DND-41 (cell line): ENCODE results near the gene TBC1D2B.
"Not testable (repeated sequence)": the region's sequence is repeated elsewhere in the genome, so short reads cannot be mapped to it uniquely, and the experiment has no call there.

ENCODE experiments used
- ATAC-seq: fragments of 200-7000 bp; cut with Tn5 transposase; 3 replicates; pipeline ENCODE4 v1.9.1; 2021; ENCODE audit warnings: low read depth; ENCODE audit not compliant: insufficient read depth
- DNase-seq: peaks from one replicate; pipeline ENCODE4 v3.0.0-alpha.2; 2020
- H2AFZ ChIP-seq: 2 replicates; pipeline ENCODE4 v1.6.0; 2012; ENCODE audit warnings: low read depth, low read length
- H3K27ac ChIP-seq: 2 replicates; pipeline ENCODE4 v1.5.1; 2012; ENCODE audit warnings: low read length, inconsistent platforms
- H3K27me3 ChIP-seq: fragments of 200-600 bp; sonication (generic); 2 replicates; pipeline ENCODE4 v1.6.0; 2012; ENCODE audit warnings: low read length, mild to moderate bottlenecking, inconsistent platforms; ENCODE audit not compliant: insufficient read depth, poor library complexity
- H3K36me3 ChIP-seq: 2 replicates; pipeline ENCODE4 v1.5.1; 2012; ENCODE audit warnings: low read length, inconsistent platforms; ENCODE audit not compliant: insufficient read depth
- H3K4me1 ChIP-seq: 2 replicates; pipeline ENCODE4 v1.5.1; 2012; ENCODE audit warnings: mild to moderate bottlenecking, low read length; ENCODE audit not compliant: insufficient read depth
- H3K4me2 ChIP-seq: 2 replicates; pipeline ENCODE4 v1.6.0; 2012; ENCODE audit warnings: mild to moderate bottlenecking, moderate library complexity, low read length, inconsistent platforms; ENCODE audit not compliant: insufficient read depth
- H3K4me3 ChIP-seq, 2 experiments: fragments of 200-600 bp in 1 of 2; shearing (Covaris generic) in 1 of 2; 2 replicates each; pipeline ENCODE4 v1.5.1; 2012 to 2016; ENCODE audit warnings: inconsistent platforms in 2 of 2, low read length in 2 of 2, mild to moderate bottlenecking in 2 of 2, low read depth in 1 of 2, moderate library complexity in 1 of 2
- H3K79me2 ChIP-seq: 2 replicates; pipeline ENCODE4 v1.6.0; 2012; ENCODE audit warnings: low read length, inconsistent platforms; ENCODE audit not compliant: insufficient read depth
- H3K9ac ChIP-seq: 2 replicates; pipeline ENCODE4 v1.6.0; 2012; ENCODE audit warnings: low read depth, mild to moderate bottlenecking, inconsistent platforms, low read length, moderate library complexity
- H3K9me3 ChIP-seq: 2 replicates; pipeline ENCODE4 v1.5.1; 2012; ENCODE audit warnings: low read length, moderate library complexity, mild to moderate bottlenecking, inconsistent platforms; ENCODE audit not compliant: insufficient read depth, severe bottlenecking
- H4K20me1 ChIP-seq: 2 replicates; pipeline ENCODE4 v1.6.0; 2012; ENCODE audit warnings: low read length; ENCODE audit not compliant: insufficient read depth
- EZH2 ChIP-seq: IDR thresholded peaks from 3 replicates; pipeline ENCODE4 v1.6.1; 2012; ENCODE audit warnings: borderline replicate concordance, low read depth, mild to moderate bottlenecking, moderate library complexity, low read length, inconsistent platforms; ENCODE audit not compliant: severe bottlenecking
- TF ChIP-seq, protein P1 (sequence below): IDR thresholded peaks from 2 replicates; pipeline ENCODE4 v1.5.1; 2012; ENCODE audit warnings: borderline replicate concordance, low read length, moderate library complexity, mild to moderate bottlenecking; ENCODE audit not compliant: poor library complexity, severe bottlenecking; ENCODE audit errors: extremely low read depth

Gene TBC1D2B

DNA sequence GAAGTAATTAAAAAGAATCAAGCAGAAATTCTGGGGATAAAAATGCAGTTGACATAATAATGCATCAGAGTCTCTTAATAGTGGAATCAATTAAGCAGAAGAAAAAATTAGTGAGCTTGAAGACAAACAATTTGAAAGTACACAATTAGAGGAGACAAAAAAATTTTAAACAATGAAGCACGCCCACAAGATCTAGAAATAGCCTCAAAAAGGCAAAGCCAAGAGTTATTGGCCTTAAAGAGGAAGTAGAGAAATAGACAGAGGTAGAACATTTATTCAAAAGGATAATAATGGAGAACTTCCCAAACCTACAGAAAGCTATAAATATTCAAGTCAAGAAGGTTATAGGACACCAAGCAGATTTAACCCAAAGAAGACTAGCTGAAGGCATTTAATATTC is 113.3 kb downstream of the TBC1D2B start:
- no peak overlapping the region for H3K27ac ChIP-seq
- H3K27me3 ChIP-seq: peaks cover 4% of the 10 kb centered on the region
- TF ChIP-seq EZH2: no peak
- TF ChIP-seq, protein P1, sequence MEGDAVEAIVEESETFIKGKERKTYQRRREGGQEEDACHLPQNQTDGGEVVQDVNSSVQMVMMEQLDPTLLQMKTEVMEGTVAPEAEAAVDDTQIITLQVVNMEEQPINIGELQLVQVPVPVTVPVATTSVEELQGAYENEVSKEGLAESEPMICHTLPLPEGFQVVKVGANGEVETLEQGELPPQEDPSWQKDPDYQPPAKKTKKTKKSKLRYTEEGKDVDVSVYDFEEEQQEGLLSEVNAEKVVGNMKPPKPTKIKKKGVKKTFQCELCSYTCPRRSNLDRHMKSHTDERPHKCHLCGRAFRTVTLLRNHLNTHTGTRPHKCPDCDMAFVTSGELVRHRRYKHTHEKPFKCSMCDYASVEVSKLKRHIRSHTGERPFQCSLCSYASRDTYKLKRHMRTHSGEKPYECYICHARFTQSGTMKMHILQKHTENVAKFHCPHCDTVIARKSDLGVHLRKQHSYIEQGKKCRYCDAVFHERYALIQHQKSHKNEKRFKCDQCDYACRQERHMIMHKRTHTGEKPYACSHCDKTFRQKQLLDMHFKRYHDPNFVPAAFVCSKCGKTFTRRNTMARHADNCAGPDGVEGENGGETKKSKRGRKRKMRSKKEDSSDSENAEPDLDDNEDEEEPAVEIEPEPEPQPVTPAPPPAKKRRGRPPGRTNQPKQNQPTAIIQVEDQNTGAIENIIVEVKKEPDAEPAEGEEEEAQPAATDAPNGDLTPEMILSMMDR: no peak
- no peak overlapping the region for H3K4me2 ChIP-seq
- H3K9ac ChIP-seq: no peak overlapping the region
- no peak overlapping the region for H3K4me3 ChIP-seq
- no peak overlapping the region for H2AFZ ChIP-seq
- ATAC-seq (no peak), DNase-seq (no peak)
- H3K79me2 ChIP-seq: no peaks in the 10 kb centered on the region
- no peaks in the 10 kb centered on the region for H3K9me3 ChIP-seq
- H3K36me3 ChIP-seq: no peaks in the 10 kb centered on the region
- H3K4me1 ChIP-seq: peaks cover 5% of the 10 kb centered on the region; the same call in 1 of the 2 replicates
- no peaks in the 10 kb centered on the region; the same call in 1 of the 2 replicates for H4K20me1 ChIP-seq

DNA sequence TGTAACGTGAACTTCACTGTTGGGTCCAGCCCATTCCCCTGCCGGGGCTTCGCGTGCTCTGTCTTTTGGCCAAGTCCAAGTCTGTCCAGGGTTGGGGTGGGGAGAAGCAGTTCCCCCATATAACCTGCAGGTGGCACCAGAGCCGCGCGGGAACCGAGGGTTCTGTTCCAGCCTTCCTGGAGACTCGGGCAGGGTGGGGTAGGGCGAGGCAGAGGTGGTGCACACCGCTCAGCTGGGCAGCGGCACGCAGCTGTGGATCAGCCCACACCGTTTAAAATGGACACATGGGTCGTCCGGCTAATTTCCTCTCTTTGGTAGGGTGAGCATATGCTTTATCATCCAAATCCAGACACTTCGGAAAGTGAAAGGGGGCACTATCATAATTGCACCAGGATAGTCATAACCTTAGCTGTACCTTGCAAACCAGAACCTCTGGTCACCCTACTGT is 118.1 kb downstream of the TBC1D2B start:
- Histone ChIP-seq H2AFZ (no peak overlapping the region), H3K36me3 (no peaks in the 10 kb centered on the region), H3K4me3 (no peak overlapping the region), H3K4me2 (peak overlapping the region; percentile 50), H3K27ac (no peak overlapping the region), H3K79me2 (no peaks in the 10 kb centered on the region), H4K20me1 (no peaks in the 10 kb centered on the region), H3K9me3 (no peaks in the 10 kb centered on the region), H3K4me1 (peaks cover 5% of the 10 kb centered on the region; the same call in 1 of the 2 replicates), H3K9ac (no peak overlapping the region), H3K27me3 (no peaks in the 10 kb centered on the region)
- DNase-seq (peak; percentile 74), ATAC-seq (peak; percentile 98)
- TF ChIP-seq EZH2: no peak
- TF ChIP-seq, protein P1: peak; percentile 91

DNA sequence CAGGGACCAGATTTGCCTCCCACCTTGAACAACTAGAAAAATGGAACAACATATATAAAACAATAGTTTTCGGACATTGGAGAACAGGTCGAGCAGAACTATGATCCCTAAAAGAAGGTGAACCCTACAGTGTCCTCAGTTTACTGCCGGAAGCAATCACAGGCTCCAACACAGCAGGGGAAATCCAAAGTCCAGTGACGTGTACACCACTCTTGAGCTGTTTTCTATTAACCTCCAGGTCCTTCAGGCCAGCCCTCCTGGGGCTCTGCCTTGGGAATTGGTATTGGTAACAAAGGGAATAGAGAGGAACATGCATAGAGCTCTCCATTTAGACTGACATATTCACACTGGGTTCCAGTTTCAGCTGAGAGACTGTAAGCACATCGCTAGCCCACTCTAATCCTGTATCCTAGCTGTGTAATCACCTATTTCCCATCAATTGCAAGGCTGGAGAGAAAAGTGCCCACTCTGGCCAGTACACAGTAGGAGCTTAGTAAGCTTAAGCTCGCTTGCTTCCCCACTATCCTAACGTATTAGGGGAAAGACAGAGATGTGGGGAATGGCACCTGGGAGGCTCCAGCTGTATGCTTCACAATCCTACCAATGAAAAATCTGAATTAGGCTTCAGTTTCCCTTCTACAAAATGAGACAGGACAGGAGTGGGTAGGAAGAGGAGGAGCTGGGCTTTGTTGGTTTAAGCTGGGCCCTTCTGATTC is 118.6 kb downstream of the TBC1D2B start:
- H3K27me3 ChIP-seq, H3K79me2 ChIP-seq, H3K9me3 ChIP-seq, H3K27ac ChIP-seq, H3K4me3 ChIP-seq, H3K36me3 ChIP-seq, H2AFZ ChIP-seq, H4K20me1 ChIP-seq, H3K4me2 ChIP-seq, DNase-seq, ATAC-seq, H3K9ac ChIP-seq, H3K4me1 ChIP-seq: not testable (repeated sequence)

DNA sequence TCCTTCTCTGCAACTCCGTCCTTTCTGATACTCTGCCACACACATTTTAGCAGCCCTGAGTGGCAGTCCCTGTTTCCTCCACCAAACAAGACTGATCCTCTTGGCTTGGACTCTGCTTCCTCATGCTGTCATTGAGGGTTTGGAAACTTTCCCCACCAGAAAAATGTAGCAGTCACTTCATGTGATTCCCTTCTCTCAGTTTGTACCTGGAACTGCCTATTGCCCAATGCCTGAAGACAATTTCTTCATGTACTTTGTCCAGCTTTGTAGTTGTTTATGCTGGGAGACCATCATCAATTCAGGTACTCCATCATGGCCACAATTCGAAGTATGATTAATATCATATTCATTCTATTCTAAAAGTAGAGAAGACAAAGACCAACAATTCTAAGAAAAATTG is 119.5 kb downstream of the TBC1D2B start:
- not testable (repeated sequence) for H3K4me1 ChIP-seq, H3K9ac ChIP-seq, H4K20me1 ChIP-seq, H2AFZ ChIP-seq, H3K79me2 ChIP-seq, H3K4me3 ChIP-seq, H3K9me3 ChIP-seq, ATAC-seq, H3K36me3 ChIP-seq, H3K27me3 ChIP-seq, H3K27ac ChIP-seq, DNase-seq, H3K4me2 ChIP-seq

DNA sequence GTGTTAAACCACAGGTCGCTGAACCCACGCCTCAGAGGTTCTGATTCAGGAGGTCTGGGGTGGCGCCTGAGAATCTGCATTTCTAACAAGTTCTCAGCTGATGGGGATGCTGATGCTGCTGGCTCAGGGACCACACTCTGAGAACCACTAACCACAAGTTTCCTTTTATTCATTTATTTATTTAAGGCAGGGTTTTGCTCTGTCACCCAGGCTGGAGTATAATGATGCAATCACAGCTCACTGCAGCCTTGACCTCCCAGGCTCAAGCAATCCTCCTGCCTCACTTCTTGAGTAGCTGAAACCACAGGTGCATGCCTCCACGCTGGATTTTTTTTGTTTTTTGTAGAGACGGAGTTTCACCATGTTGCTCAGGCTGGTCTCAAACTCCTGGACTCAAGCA is 123.6 kb downstream of the TBC1D2B start:
- peak; percentile 67 for DNase-seq
- H3K4me2 ChIP-seq, H4K20me1 ChIP-seq, H3K36me3 ChIP-seq, H3K27me3 ChIP-seq, H3K4me3 ChIP-seq, H3K9me3 ChIP-seq, H3K79me2 ChIP-seq, H3K4me1 ChIP-seq, H3K27ac ChIP-seq, H2AFZ ChIP-seq, H3K9ac ChIP-seq: not testable (repeated sequence)
- ATAC-seq: peak; percentile 88
